ENCODE data around the gene ST8SIA4. TPM values are rescaled to one million over a fixed set of nuclear protein-coding genes. Genes with fewer than 3 reads are reported as not detected.

The ST8SIA4 gene
- total RNA-seq, 4 donors from 2014 or later = 0.37 to 6.0 (median 2.2) TPM

DNA sequence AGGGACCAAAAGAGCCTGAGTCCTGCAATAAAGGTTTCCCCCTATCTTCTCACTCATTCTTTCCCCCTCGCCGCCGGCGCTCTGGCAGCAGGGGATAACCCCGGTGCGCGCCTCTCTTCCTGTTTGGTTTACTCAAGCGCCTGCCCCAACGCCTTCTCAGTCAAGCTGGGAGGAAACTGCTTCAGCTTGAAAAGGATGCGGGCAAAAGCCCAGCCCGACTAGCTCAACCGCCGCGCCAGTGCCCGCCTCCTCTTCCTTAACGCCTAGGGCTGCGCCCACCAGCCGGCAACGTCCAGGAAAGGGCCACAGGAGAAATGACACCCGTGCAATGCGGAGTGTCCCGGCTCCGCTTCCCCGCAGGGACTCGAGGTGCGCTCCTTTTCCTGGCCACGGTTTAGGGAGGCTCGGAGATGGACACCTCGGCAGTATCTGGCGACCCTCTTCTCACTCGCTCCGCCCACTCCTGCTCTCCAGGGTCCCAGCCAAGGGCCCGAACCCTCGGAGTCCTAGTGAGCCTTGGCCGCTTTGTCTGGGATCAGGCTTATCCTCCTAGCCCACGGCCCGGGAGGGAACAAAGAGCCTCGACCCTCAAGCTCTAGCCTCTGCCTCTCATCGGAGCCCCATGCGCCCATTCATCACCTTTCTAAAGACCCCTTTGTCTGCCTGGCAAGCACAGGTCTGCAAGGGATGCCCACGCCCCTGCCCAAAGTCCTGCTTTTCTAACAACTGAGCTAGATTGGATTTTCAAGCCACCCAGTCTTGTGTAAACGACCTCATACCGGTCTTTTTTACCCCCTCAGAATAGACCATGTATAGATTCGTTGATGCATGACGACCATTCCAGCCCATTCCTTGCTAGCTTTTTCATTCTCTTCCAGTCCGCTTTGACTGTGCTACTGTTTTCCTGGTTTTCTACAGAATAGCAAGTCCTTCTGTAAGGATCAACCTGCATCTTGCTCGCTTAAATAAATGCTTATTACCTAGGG is 2.0 kb downstream of the ST8SIA4 start:
- intact Hi-C loops (cut with DNase I; ENCODE audit: low total_unique reads) = no loop called here
- TF ChIP-seq EP300 (IDR thresholded peaks at IDR 0.05; ENCODE audit: low read depth) = no peak
- no peak for TF ChIP-seq CTCF (IDR thresholded peaks at IDR 0.05)
- peak in 2 of 3 donors; percentile 40 to 54 for TF ChIP-seq POLR2AphosphoS5 (IDR thresholded peaks at IDR 0.05)
- TF ChIP-seq POLR2A (IDR thresholded peaks at IDR 0.05) = peak; percentile 50

DNA sequence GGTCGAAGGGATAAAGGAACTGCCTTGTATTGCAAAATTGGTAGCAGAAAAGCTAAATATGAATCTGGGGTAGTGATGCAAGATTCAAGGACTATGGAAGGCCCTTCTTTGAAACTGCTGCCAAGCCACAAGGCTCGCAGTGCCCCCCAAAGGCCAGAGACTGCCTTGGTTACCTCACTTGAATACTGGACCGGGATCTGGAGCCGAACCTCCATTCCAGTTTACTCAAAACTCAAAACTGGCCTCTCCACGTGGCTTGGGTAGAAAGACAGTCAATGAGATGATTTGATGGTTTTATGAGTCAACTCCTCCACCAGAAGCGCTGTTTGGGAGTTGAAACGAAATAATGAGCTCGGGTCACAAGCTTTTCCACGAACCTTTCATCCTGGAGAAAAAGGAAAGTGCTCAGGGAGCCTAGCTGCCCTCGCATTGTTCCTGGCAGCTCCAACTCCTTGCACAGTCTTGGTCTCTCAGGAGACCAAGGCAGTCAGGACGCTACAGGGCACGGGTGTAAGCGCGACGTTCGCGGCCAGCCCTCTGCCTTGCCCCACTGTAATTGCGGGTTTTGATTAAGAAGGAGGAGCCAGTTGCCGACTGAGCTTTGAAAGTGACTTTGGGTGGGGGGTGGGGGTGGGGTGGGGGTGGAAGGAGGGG is 2.8 kb downstream of the ST8SIA4 start:
- in situ Hi-C loops (cut with MboI; ENCODE audit: low pct_ligation_motif_present in 1 of 4, low pct_unique_long_range_greater_than_20kb in 1 of 4, low sequenced_read_pairs in 3 of 4) = no loop called here
- peak; percentile 46 for DNase-seq

More for the DNA sequence above, 2.0 kb downstream of the ST8SIA4 start:
- Histone ChIP-seq H3K27me3 (peaks cover 48% of the 10 kb centered on the region), H3K4me1 (peaks cover 0 to 16% (median 0%) of the 10 kb centered on the region in 4 donors), H3K27ac (peak overlapping the region; percentile 76 to 82 (median 80)), H3K4me3 (peak overlapping the region; percentile 1 to 58 (median 35)), H3K9me3 (no peaks in the 10 kb centered on the region), H3K36me3 (no peaks in the 10 kb centered on the region)
- 1 to 4% methylated on average over 6 to 33 of the region's 47 CpGs for WGBS, 2 donors (ENCODE audit: low coverage in 1 of 2)
- peak; percentile 81 for DNase-seq
- in situ Hi-C loops (cut with MboI; ENCODE audit: low pct_ligation_motif_present in 1 of 4, low pct_unique_long_range_greater_than_20kb in 1 of 4, low sequenced_read_pairs in 3 of 4) = no loop called here

DNA sequence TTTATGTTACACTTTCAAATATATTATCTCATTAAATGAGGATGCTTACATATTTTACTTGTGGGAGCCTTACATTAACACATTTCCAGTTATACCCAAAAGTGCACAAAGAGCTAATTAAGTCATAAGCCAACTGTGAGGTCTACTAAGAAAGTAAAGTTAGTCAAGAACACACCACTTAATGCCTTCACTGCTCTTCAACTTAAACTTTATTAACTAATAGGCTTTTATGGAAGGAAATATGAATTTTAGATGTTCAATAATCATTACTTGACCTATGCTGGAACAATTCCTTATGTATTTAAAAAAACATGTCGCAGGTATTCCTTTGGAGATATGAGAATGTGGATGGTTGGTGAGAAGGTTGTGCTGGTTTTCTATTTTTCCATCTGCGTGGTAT is 3.4 kb downstream of the ST8SIA4 start:
- peaks cover 46% of the 10 kb centered on the region for H3K27me3 ChIP-seq

More for the DNA sequence above, 2.8 kb downstream of the ST8SIA4 start:
- H3K9me3 ChIP-seq = no peaks in the 10 kb centered on the region
- H3K4me1 ChIP-seq = peaks cover 0 to 16% (median 0%) of the 10 kb centered on the region in 4 donors
- H3K36me3 ChIP-seq = no peaks in the 10 kb centered on the region
- H3K4me3 ChIP-seq = peak overlapping the region; percentile 26 to 58 (median 35)
- 10 to 17% methylated on average over 5 to 18 of the region's 19 CpGs for WGBS, 2 donors (ENCODE audit: low coverage in 1 of 2)
- TF ChIP-seq EP300 (IDR thresholded peaks at IDR 0.05; ENCODE audit: low read depth) (no peak), POLR2AphosphoS5 (IDR thresholded peaks at IDR 0.05) (no peak), POLR2A (IDR thresholded peaks at IDR 0.05) (no peak), CTCF (IDR thresholded peaks at IDR 0.05) (no peak)
- intact Hi-C loops (cut with DNase I; ENCODE audit: low total_unique reads) = no loop called here
- H3K27ac ChIP-seq = peak overlapping the region; percentile 76 to 82 (median 80)
- H3K27me3 ChIP-seq = peaks cover 48% of the 10 kb centered on the region

More for the DNA sequence above, 3.4 kb downstream of the ST8SIA4 start:
- Histone ChIP-seq H3K27ac (peak overlapping the region; percentile 76 to 82 (median 80)), H3K4me1 (peaks cover 0 to 16% (median 0%) of the 10 kb centered on the region in 4 donors), H3K9me3 (no peaks in the 10 kb centered on the region), H3K36me3 (no peaks in the 10 kb centered on the region), H3K4me3 (peak overlapping the region in 2 of 4 donors; percentile 37 to 58)
- in situ Hi-C loops (cut with MboI; ENCODE audit: low pct_ligation_motif_present in 1 of 4, low pct_unique_long_range_greater_than_20kb in 1 of 4, low sequenced_read_pairs in 3 of 4) = no loop called here
- 73 to 78% methylated on average over 2 of the region's 2 CpGs for WGBS, 2 donors (ENCODE audit: low coverage in 1 of 2)
- no peak for DNase-seq
- no peak for TF ChIP-seq EP300 (IDR thresholded peaks at IDR 0.05; ENCODE audit: low read depth)
- no peak for TF ChIP-seq POLR2A (IDR thresholded peaks at IDR 0.05)
- no peak for TF ChIP-seq POLR2AphosphoS5 (IDR thresholded peaks at IDR 0.05)
- no peak for TF ChIP-seq CTCF (IDR thresholded peaks at IDR 0.05)
- intact Hi-C loops (cut with DNase I; ENCODE audit: low total_unique reads) = no loop called here

All from transverse colon (tissue), 4 donors.